GM12892 (cell line): ENCODE measurements around the gene LLGL1.

Experiments
- POLR2A ChIP-seq: IDR thresholded peaks from 2 replicates; pipeline ENCODE4 v1.6.1; 2011; ENCODE audit warnings: low read depth, low read length, control low read depth
- POLR2AphosphoS5 ChIP-seq: IDR thresholded peaks from 2 replicates; pipeline ENCODE4 v1.6.1; 2011; ENCODE audit warnings: low read depth, low read length, control low read depth

GRCh38 chr17:18230288-18231141 lies 5.1 kb downstream of the LLGL1 start:
- no peak for TF ChIP-seq POLR2A
- no peak for TF ChIP-seq POLR2AphosphoS5
